Testis (tissue), 3 donors: ENCODE measurements around the gene DMD. TPM values are rescaled to one million over a fixed set of nuclear protein-coding genes. Genes with fewer than 3 reads are reported as not detected.

Source experiments
- DNase-seq: peaks from one replicate; pipeline ENCODE4 v3.0.0-alpha.2; 2019
- H3K27ac ChIP-seq, 2 donors: fragments of 200-600 bp; sonication (generic); one replicate each; pipeline ENCODE4 v1.5.1; 2019
- H3K27me3 ChIP-seq: fragments of 200-600 bp; sonication (generic); one replicate; pipeline ENCODE4 v1.5.1; 2019
- H3K36me3 ChIP-seq: fragments of 200-600 bp; sonication (generic); one replicate; pipeline ENCODE4 v1.5.1; 2017; ENCODE audit warnings: low read depth; ENCODE audit errors: missing control alignments
- H3K4me1 ChIP-seq: fragments of 200-600 bp; sonication (generic); one replicate; pipeline ENCODE4 v1.5.1; 2019
- H3K4me3 ChIP-seq, 2 donors: fragments of 200-600 bp; sonication (generic); one replicate each; pipeline ENCODE4 v1.5.1; 2017 to 2019
- H3K9me3 ChIP-seq: fragments of 200-600 bp; sonication (generic); one replicate; pipeline ENCODE4 v1.5.1; 2017
- POLR2A ChIP-seq: fragments of 450-650 bp; IDR thresholded peaks from one replicate; pipeline ENCODE4 v1.6.1; 2017; ENCODE audit warnings: antibody characterized with exemption, mild to moderate bottlenecking, moderate library complexity
- WGBS, 2 donors: methylation state at CpG; one replicate each; pipeline ENCODE4 v1.1.5; 2018; 5-methylcytosine and 5-hydroxymethylcytosine counted together
- intact Hi-C: fragments of 100-400 bp; cut with DNase I; formaldehyde crosslinking; loops from one replicate; pipeline ENCODE4 v1.15.1; 2023; ENCODE audit warnings: low total_unique reads
- polyA plus RNA-seq: library from polyadenylated mRNA; stranded (reverse); fragments of 350-450 nt; fragmentation: Illumina TruSeq; extraction: RNeasy Lipid Tissue Mini Kit (QIAGEN cat#74804); gene quantifications from one replicate; pipeline ENCODE4 v1.2.3, GENCODE V29; 2014; ENCODE audit warnings: low read depth, low replicate concordance; ENCODE audit not compliant: insufficient read depth
- total RNA-seq, 2 donors: library from RNA; depleted of rRNA; stranded (reverse); fragments of >200 nt; gene quantifications; one replicate each; pipeline ENCODE4 v1.2.3, GENCODE V29; 2016
- TF ChIP-seq, protein P1 (sequence below), 3 experiments: fragments of 450-650 bp in 2 of 3; fragments of 200-600 bp in 1 of 3; sonication (generic) in 1 of 3; IDR thresholded peaks; one replicate each; pipeline ENCODE4 v1.5.1; 2016 to 2019; ENCODE audit warnings: antibody characterized with exemption in 3 of 3, mild to moderate bottlenecking in 2 of 3, moderate library complexity in 1 of 3

The DMD gene
- total and polyA plus RNA-seq, 3 donors from 2014 or later: 11.3 to 34.1 (median 24.2) TPM

DNA sequence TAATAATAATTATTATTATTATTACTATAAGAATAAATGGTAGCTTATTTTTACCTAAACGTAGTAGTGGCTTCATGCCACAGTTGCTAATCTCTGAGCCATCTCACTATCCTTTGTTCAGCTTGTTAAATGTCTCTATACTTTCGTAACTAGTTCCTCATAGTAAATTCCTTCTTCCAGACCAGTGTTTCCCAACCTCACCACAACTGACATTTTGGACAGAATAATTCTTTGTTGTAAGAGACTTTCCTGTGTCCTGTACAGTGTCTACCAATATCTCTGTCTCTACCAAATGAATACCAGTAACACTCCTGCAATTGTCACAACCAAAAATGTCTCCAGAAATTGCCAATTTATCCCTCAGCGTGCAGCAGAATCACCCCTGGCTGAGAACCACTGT lies 1040.9 kb downstream of the DMD start:
- H3K27ac ChIP-seq: no peak overlapping the region
- no peak overlapping the region for H3K4me3 ChIP-seq
- intact Hi-C loops: no loop called here
- DNase-seq: no peak
- no peaks in the 10 kb centered on the region for H3K27me3 ChIP-seq
- no peaks in the 10 kb centered on the region for H3K36me3 ChIP-seq
- no peaks in the 10 kb centered on the region for H3K9me3 ChIP-seq
- TF ChIP-seq, protein P1, sequence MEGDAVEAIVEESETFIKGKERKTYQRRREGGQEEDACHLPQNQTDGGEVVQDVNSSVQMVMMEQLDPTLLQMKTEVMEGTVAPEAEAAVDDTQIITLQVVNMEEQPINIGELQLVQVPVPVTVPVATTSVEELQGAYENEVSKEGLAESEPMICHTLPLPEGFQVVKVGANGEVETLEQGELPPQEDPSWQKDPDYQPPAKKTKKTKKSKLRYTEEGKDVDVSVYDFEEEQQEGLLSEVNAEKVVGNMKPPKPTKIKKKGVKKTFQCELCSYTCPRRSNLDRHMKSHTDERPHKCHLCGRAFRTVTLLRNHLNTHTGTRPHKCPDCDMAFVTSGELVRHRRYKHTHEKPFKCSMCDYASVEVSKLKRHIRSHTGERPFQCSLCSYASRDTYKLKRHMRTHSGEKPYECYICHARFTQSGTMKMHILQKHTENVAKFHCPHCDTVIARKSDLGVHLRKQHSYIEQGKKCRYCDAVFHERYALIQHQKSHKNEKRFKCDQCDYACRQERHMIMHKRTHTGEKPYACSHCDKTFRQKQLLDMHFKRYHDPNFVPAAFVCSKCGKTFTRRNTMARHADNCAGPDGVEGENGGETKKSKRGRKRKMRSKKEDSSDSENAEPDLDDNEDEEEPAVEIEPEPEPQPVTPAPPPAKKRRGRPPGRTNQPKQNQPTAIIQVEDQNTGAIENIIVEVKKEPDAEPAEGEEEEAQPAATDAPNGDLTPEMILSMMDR (IDR thresholded peaks at IDR 0.05): no peak
- no peak for TF ChIP-seq POLR2A
- WGBS, 2 donors: 84 to 86% methylated on average over 3 of the region's 3 CpGs
- H3K4me1 ChIP-seq: no peaks in the 10 kb centered on the region

DNA sequence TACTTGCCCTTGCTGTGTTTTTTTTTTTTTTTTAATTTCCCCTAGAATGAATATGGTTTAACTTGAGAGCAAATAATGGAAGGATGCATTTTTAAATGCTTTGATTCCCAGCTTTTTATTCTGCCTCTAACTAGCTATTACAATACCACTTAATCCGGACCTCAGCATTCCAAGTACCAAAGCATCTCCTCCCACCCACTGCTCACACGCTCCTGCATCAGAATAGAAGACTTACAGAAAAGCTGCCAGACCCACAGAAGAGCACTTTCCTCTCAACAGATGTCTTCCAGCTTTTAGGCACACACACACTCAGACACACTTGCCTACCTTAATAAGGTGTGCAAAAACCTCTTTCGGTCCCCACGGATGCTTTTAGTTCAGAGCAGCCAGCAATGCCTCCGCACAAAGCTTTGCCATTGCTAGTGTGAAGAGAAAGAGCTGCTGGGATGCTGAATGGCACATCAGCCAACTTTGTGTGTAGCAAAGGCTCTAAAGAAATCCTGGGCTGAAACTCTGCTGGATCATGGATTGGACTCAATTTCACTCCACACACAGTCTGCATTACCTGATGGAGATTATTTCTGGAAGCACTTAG lies 1056.2 kb downstream of the DMD start:
- 10 to 14% methylated on average over 4 to 5 of the region's 5 CpGs for whole genome bisulfite sequencing, 2 donors
- intact Hi-C loops: no loop called here
- Histone ChIP-seq H3K9me3 (no peaks in the 10 kb centered on the region), H3K27ac (no peak overlapping the region), H3K4me1 (no peaks in the 10 kb centered on the region), H3K36me3 (no peaks in the 10 kb centered on the region), H3K4me3 (no peak overlapping the region), H3K27me3 (no peaks in the 10 kb centered on the region)
- TF ChIP-seq POLR2A: no peak
- TF ChIP-seq, protein P1 (IDR thresholded peaks at IDR 0.05): no peak
- no peak for DNase-seq

DNA sequence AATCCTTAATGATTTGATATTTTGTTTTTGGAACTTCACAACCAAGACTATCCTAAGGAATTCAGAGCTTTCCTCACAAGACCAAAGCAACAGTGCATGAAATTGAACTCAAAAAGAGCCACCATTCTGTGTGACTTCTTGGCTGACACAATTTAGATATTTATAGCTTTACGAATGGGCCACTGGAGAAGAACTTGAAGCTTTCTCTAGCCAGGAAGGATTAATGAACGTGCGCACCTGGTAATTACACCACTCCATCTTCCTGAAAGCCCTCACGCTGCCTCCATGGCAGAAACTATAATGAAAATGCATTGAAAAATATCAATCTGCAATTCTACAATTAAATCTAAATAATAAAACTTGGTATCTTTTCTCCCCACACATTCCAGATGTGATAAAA lies 1057.8 kb downstream of the DMD start:
- H3K27me3 ChIP-seq: no peaks in the 10 kb centered on the region
- DNase-seq: no peak
- H3K4me1 ChIP-seq: no peaks in the 10 kb centered on the region
- WGBS, 2 donors: 78 to 81% methylated on average over 4 of the region's 4 CpGs
- H3K36me3 ChIP-seq: no peaks in the 10 kb centered on the region
- H3K9me3 ChIP-seq: no peaks in the 10 kb centered on the region
- intact Hi-C loops: no loop called here
- no peak for TF ChIP-seq POLR2A
- TF ChIP-seq, protein P1 (IDR thresholded peaks at IDR 0.05): no peak
- H3K4me3 ChIP-seq: no peak overlapping the region
- no peak overlapping the region for H3K27ac ChIP-seq

DNA sequence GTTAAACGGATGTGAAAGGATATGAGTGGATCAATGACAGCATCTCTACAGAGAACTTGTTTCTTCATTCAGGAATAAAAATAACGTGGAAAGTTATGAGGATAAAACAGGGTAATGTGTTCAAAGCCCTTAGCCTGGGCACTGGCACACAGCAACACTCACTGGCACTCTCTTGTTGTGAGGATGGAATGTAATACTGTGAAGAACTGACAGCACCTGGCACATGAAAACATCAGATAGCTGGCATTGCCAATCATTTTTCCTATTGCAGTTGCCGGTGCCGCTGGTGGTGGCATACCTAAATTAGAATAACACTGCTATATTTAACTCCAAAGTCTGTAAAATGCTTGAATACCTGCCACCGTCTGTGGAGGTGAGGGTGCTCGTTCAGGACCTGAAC lies 1061.2 kb downstream of the DMD start:
- Histone ChIP-seq H3K36me3 (no peaks in the 10 kb centered on the region), H3K9me3 (no peaks in the 10 kb centered on the region), H3K4me1 (no peaks in the 10 kb centered on the region), H3K4me3 (no peak overlapping the region), H3K27ac (no peak overlapping the region), H3K27me3 (no peaks in the 10 kb centered on the region)
- DNase-seq: no peak
- intact Hi-C loops: no loop called here
- no peak for TF ChIP-seq POLR2A
- TF ChIP-seq, protein P1 (IDR thresholded peaks at IDR 0.05): no peak
- 78 to 83% methylated on average over 1 to 6 of the region's 6 CpGs for WGBS, 2 donors

DNA sequence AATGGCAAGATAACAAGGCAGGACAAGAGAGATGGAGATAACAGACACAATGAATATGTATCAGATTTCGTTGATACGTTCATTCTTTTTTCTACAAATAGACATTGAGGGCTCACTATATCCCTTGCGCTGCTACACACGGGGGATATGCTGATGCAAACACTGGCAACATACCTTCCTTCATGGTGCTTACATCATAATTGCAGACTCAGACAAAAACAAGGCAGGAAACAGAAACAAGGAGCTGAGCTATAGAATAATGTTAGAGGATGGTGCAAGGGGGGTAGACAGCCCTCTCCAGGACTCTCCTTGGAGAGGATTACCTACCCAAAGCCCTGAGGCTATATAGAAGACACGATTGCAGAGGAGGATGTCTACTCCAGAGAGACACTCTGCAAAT lies 1069.5 kb downstream of the DMD start:
- Histone ChIP-seq H3K27ac (no peak overlapping the region), H3K4me3 (no peak overlapping the region), H3K36me3 (no peaks in the 10 kb centered on the region), H3K27me3 (no peaks in the 10 kb centered on the region), H3K4me1 (no peaks in the 10 kb centered on the region), H3K9me3 (no peaks in the 10 kb centered on the region)
- intact Hi-C loops: no loop called here
- 73 to 78% methylated on average over 5 of the region's 5 CpGs for WGBS, 2 donors
- DNase-seq: no peak
- TF ChIP-seq, protein P1 (IDR thresholded peaks at IDR 0.05): no peak
- no peak for TF ChIP-seq POLR2A
